GM18907 (cell line): ENCODE measurements around the gene ZNF407.
A peak's percentile ranks its signal among the peaks of the same experiment; 100 is the strongest.

Experiments
- ATAC-seq: cut with Tn5 transposase; IDR thresholded peaks from one replicate; pipeline ENCODE4 v1.9.1; 2021; ENCODE audit warnings: mild to moderate bottlenecking, moderate library complexity; ENCODE audit not compliant: unreplicated experiment

ZNF407 gene

DNA sequence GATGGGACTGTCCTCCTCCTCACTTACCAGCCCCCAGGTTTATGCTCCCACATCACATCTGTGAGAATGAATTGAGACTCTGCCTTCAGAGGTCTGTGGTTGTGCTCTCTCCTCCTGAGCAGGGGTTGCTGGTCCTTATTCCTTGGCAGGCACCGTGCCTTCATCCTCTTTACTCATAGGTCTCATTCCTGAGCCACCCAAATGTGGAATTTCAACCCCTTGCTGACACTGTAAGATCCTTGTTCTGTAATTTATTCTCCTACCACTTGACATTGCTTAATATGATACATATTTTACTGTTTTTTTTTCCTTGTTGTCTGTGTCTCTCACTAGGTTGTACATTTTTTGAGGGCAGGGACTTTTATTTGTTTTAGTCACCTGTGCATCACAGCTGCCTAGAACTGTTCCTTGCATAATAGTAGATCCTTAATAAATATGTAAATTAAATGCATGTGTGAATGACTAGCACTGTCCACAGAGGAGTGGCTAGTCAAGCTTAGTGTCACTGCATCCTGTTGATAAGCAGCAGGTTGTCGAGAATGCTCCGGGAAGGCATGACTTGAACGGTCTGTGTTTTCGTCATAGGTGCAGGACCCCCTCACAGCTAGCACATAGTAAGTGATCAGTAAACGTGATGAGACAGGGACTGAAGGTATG is 180.6 kb downstream of the ZNF407 start:
- no peak for ATAC-seq

DNA sequence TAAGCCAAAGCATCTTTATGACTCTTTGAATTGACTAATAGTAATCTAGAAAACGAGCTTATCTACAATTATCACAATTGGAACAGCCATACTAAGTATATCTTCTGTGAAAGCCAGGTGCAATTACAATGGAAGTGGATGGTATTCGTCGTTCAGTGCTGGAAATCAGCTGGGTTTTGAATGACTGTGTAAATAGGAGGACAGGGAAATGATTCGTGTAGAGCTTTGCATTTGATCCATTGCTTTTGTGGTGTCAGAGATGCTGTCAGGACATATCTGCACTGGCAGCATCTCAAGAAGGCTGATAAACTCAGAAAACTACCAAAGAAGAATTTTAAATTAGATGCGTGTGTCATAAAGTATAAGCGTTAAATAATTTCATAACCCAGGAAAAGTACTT is 187.1 kb downstream of the ZNF407 start:
- no peak for ATAC-seq

DNA sequence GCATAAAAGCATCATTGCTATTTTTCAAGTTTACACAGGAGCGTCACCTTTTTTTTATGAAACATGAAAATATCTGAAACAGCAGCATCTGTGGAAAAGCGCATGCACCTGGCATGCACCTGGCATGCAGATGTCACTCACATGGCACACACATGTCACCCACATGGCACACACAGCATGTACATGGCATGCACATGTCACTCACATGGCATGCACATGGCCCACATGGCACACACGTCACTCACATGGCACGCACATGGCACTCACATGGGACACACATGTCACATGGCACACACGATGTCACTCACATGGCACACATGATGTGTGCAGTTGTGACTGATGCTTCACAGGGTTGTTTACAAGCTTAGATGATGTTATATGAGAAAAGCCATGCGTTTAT is 188.0 kb downstream of the ZNF407 start:
- ATAC-seq, result no peak

DNA sequence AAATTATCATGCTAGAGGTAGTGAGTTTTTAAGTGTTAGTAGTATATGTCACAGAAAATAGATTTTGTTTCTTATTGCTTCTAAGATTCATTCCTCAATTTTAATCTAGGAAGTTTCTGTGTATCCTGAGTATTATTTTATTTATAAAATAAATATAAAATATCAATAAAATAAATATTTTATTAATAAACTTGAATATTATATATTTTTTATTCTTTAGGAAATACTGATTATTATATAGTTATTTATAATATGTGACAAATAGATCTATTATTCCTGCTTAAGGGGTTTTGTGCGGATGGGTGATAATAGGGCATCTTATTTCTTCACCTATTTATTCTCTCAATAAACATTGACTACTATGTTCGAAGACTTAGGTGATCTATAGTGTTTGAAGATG is 191.0 kb downstream of the ZNF407 start:
- no peak for ATAC-seq

DNA sequence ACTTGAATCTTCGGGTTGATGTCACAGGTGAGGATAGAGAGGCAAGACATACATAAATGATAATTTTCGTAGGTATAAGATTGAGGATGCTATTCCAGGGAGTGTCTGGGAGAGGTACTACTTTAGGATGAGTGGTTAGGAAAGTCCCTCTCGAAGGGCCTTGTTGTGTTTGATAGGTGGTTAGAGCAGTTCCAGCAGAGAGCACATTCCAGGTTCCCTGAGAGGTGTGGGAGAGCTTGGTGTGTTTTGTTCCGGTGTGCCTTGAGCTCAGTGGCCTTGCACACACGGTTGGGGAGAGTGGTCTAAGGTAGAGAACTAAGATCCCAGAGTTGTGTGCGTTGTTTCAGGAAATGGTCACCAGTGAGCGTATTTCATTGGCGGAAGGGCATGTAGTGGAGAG is 191.4 kb downstream of the ZNF407 start:
- no peak for ATAC-seq

DNA sequence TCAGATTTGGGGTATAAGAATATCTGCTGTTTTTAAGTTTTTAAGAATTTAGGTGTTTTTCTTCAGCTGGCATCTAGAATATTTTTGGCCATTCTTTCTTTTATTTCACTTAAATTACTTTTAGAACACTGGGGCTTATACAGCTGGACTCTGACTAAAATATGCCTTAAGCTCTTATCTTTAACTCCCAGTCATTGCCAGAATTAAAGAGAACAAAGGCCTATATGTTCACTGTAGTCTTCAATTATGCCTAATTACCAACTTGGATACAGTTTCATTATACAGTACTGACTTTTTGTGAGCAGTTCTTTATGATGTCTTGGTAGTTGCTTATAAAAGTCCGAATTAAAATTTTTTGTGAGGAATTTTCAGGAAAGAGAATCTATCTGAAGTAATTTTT is 192.8 kb downstream of the ZNF407 start:
- no peak for ATAC-seq

DNA sequence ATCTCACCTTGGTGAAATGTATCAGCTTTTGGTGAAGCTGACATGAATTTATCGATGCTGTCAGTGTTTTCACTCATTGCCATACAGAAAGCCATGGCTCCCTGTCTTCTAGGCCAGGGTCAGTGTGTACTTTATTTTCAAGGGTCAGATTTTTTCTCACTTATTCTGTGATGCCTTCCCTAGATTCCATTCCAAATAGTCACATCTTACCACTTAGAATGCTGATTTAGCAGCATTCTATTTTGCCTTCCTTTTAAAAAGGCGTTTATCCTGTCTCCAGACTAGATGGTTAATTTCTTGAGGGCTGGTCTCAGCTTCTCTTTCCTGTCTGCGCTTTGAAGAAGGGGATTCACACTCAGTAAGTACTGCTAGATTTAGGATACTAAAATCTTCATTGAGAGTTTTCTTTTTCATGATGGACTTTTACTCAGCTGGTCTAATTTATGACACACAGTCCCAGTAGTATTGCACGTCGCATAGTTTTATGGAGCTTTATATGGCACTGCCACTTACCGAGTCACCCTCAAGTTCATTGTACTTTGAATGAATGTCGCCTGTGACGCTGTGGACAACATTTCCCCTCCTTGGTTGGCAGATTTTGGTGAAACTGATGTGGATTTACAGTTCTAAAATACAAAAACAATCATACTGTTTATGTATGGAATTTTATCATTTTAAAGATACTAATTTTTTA is 194.0 kb downstream of the ZNF407 start:
- ATAC-seq, result no peak

DNA sequence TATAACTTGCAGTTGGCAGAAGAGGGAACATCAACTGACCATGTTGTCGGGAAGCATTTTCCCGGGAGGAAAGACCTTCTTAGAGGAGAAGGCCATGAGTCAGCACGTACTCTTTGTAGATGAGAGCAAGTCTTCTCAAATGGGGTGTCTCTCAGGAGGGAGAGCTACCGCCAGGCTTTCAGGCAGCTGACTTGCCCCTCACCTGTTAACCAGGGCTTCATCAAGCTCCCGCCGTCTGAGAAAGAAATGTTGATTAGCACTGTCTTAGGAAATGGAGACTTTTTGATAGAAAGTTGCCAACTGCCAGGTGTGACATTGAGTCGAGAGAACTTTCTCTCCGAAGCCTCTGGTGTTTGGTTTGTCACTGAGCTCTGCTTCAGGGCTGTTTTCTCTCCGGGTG is 196.1 kb downstream of the ZNF407 start:
- ATAC-seq, result no peak

DNA sequence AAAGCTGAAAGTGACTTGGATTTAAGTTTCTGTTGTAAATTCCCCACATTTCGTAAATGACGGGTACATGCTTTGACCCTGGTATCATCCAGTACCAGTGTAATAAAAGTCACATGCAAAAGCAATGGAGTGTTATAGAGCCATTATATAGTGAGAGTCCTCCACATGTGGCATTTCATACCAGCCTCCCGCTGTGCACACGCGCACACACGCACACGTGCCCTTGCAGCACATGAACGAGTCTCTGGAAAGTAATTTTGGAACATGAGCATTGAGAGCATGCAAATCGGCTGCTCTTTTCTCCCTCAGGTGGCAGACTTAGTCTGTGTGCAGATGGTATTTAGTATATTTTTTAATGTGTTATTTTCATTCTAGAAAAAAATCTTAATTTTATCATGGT is 198.1 kb downstream of the ZNF407 start:
- ATAC-seq, result no peak

DNA sequence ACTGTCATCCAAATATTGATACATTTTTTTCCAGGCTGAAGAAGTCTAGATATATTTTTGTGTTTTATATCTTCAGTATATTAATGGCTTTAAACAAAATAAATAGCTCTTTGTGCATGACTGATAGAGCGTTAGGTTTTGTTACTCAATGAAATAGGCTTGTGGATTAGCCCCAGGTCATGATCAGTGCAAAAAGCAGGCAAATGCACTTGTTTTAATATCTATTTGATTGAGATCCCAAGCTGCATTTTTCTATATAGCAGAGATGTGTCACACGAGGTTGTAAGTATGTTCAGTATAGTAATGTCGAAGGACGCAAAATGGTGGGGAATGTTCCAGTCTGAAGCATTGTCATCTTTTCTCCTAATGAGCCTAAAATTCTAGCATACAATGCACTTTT is 198.5 kb downstream of the ZNF407 start:
- no peak for ATAC-seq

DNA sequence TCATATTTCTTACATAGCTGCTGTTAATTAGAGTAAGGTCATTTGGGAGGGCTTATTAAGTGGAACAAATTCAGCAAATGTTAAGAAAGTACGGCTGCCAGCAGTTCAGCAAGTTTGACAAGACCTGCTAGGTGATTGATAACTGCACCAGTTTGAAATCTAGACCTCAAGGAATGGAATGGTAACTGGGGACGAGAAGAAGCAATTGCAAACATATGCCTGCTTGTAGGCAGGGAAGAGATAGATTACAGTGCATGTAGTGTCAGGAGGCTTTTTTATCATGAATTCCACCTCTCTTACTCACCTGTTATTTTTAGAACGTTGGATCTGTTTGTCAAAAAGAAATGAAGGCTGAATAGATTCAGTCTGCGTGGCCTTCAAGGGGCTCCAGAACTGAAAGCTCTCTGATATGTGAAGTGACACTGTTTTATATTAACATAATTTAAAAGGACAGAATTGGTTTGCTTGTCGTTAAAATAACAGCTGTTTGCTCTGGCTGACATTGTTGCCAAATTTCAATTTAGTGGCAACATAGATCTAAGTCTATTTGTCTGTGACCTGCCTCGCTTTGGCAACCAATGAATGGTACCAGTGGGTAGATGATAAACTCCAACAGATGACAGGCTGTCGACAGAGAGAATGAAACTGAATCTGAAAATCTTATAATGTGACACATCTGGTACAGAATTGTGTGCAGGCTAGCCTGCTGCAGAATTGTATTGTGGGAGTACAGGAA is 199.3 kb downstream of the ZNF407 start:
- peak; percentile 99 for ATAC-seq

DNA sequence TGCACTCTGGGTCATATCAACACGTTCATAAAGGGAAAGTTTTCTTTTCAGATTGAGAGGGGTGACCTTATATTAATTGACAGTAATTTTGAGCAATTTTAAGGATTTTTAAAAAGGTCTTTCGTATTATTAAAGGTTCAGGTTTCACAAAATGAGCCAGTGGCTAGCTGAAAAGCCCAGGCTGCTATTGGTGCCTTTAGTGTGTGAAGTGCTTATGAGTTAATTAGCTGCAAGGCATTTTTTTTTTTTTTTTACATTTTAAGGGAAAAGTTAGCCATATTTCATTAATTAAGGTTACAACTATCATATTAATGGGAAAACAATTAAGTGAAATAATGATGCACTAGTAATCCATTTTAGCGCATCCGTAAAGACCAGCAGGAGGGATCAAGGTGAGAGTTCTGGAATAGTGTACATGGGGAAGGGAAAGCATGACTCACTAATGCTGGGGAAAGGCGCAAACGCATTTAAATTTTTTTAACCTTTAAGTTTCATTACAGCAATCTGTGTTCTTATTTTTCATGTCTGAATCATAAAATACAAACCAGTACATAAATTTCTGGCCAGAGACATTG is 200.0 kb downstream of the ZNF407 start:
- peak; percentile 37 for ATAC-seq

DNA sequence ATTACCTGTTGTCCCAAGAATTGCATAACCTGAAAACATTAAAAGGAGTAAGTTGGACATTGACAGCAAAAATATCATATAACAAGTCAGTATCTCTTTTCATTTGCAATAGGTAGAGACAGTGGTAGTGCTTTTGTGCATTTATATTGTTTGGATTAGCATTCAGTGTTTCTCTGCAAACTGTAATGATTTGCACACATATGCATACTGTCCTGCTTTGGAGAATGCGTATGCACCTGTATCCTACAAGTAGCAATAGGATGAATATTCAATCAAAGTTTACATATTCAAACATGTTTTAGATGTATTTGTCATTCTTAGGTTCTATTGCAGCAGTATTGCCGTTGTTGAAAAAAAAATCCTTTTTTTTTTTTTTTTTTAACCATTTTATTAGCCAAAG is 201.9 kb downstream of the ZNF407 start:
- ATAC-seq, result no peak

DNA sequence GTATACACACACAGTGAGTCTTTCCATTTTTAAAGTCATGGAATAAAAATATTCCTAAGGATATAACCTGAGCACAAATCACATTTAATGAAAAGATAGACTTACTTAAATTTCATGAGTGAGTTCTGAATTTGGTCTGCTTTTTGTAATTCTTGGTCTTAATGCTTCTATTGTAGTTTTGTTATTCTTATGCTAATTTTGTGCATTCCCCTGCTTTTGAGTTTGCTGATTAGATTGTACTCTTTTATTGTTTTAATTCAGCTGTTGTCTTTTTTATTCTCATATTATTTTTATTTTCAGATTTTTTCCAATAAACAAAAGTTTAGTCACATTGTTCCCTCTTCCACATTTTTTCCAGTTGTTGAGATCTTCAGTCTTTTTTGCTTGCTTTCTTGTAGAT is 202.4 kb downstream of the ZNF407 start:
- no peak for ATAC-seq

DNA sequence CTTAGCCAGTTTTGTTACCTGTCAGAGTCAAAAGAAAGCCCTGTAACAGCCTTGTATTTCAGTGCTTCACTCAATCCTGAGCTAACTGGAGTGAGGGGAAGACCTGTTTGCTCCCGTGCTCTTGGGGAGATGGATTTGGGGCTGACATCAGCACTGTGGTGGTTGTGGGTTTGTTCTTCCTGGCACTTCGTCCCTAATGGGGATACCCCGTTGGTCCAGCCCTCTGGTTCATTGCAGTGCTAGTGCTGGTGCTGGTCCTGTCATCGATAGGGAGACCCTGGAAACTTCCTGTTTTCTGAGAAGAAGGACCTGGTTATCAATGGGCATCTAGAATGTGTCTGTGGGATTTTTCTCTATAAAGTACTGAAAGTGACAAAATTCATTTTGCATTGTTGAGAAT is 205.4 kb downstream of the ZNF407 start:
- no peak for ATAC-seq

DNA sequence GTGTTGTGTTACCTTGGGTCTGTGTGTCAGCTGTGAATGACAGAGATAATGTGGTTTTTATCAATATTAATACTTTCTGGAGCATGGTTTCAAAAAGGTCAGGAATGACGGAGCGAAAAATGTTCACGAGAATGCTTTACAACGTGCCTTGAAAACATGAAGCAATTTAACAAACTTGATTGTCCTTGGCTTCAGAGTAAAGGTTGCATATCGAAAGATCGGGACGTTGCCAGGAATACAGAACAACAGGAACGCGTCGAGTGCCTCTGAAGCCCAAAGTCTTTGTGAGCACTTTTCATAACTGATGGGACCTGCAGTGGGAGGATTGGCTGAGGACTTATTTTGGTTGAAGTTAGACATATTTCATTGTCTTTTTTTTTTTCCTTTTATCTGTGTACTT is 206.1 kb downstream of the ZNF407 start:
- ATAC-seq, result no peak

DNA sequence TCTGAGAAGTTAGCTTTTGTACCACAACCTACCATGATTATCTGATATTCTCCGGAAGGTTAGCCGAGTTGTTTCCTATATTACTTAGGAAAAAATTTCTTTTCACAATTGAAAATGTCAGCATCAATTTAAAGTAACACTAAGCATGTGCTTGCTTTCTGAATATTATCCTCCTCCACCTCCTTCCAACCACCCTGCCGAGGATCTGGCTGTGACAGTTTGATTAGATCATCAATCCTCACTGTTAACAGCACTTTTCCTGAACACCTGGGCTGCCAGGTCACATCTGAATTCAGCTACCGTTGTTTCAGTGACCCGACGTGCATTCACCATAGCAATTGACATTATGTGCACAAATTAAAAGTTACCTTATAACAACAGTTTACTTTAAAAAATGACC is 207.0 kb downstream of the ZNF407 start:
- ATAC-seq, result no peak

DNA sequence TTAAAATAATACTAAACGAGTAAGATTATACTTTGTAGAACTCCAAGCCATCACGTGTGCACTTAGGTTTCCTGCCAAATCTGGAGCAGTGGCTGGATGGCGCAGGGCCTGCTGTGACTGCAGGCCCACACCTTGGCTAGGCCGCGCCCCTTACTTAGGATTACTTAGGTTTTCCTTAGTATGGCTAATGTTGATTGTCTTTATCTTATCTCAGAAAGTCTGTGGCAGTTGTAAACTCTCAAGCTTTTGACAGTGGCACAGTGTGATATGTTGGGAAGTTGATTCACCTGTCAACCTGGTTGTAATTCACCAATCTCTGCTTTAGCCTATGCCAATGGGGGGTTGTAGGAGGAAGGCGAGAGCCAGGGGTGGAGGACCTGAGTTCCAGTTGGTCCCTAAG is 208.4 kb downstream of the ZNF407 start:
- ATAC-seq, result no peak

DNA sequence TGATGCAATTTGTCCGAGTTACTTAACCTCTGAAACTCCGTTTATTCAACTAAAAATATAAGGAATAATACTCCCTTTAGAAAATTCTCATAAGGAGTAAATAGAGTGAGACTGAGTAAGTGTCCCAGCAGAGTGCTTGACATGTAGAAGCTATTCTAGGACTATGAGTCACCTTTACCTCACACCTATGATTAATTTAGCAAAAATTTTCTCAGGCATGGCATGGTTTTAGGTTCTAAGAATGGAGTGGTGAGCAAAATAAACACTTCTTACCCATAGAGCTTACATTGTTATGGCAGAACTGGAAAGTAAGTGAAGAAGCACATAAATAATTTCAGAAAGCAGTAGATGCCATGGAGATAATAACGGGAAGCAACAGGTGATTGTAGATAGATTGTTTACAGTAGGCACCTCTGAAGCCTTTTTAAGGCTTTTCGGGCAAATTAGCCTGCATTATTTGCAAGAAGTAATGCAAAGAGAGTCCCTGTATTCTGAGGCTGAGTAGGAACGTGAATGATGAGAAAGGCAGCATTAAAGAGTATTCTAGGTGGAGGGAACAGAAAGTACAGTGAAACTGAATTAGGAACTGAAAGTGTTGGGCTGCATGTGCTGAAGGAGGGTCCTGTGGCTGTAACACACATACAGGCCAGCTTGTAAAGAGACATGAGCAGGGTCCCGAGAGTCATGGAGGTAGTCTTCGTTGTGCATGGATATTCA is 209.2 kb downstream of the ZNF407 start:
- peak; percentile 99 for ATAC-seq

DNA sequence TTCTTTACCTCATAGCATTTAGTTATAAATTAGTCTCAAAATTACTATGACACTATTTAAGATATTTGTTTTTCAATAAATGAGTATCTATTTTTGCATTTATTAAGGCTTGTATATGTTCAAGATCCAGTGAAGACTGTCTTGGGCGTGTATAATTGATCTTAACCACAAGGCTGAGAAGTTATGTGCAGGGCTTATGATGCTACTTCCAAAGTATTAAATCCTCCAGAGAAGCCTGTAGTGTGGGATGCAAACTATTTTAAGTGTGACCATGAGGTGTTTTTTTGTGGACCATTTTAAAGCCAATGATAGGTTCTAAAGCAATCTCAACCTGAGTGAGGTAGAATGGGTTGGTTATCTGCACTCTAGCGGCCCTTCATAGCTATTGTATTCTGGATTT is 219.9 kb downstream of the ZNF407 start:
- ATAC-seq, result no peak

DNA sequence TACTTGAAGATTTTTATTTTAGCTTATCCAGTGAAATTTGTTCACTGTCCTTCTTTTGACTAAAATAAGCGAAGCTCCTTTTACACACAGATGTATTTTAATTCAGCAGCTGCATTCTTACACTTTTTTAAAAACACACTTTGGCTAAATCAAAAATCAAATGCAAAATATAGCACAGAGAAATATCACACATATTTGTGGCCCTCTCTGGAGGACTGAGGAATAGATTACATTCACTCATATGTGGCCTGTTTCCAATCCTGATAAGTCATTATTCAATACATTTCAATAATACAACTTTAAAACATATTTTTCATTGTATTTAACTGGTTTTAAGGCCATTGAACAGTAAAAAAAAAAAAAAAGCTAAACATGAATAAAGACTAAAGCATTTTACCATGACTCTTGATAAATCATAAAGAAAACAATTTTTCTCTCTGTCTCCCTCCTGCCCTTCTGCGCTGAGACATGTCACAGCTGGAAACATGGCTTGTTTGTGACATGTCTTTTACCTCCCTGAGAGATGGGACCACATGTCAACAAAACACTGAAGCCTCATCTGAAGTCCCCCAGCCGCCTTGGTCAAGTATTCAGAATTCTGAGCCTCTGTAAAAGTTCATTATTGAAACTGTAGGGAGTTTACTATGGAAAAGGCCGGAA is 221.0 kb downstream of the ZNF407 start:
- no peak for ATAC-seq
